Stimulated activated CD4-positive, alpha-beta T cell treated with anti-CD3 and anti-CD28 coated beads, Interleukin-1b, Interleukin-23, amount 100 ng/mL, for 4 hours (primary cell): ENCODE results near the gene TREM2.
"Not testable (repeated sequence)": the region's sequence is repeated elsewhere in the genome, so short reads cannot be mapped to it uniquely, and the experiment has no call there.

Experiments
- DNase-seq, 2 donors: peaks; one replicate each; pipeline ENCODE4 v3.0.0-alpha.2; 2020; ENCODE audit warnings: low read depth in 2 of 2

The TREM2 gene

GRCh38 chr6:41162687-41163418, at the start of gene TREM2:
TREM2 (minus strand) TSS chr6:41163116; CDS start chr6:41163082, 34 bp downstream.
- no peak for DNase-seq

- DNase-seq: no peak
These were observed 46.8 kb upstream of the TREM2 start for GRCh38 chr6:41209547-41210320.

GRCh38 chr6:41208439-41209106, 45.7 kb upstream of the TREM2 start:
- DNase-seq: no peak

GRCh38 chr6:41204156-41204555, 41.2 kb upstream of the TREM2 start:
- DNase-seq: no peak

- DNase-seq: no peak
These were observed 38.9 kb upstream of the TREM2 start for GRCh38 chr6:41201764-41202173.

- DNase-seq: peak in 1 of 2 donors; percentile 12
These were observed 38.2 kb upstream of the TREM2 start, which contains the start of gene TREML2 for GRCh38 chr6:41200901-41201763. TREML2 (minus strand) TSS chr6:41201149; CDS start chr6:41201008, 141 bp downstream.

- DNase-seq: peak in 1 of 2 donors; percentile 14
These were observed 37.5 kb upstream of the TREM2 start for GRCh38 chr6:41200296-41200900.

- DNase-seq: no peak
These were observed 36.8 kb upstream of the TREM2 start for GRCh38 chr6:41199552-41200246.

- no peak for DNase-seq
These were observed 34.3 kb upstream of the TREM2 start for GRCh38 chr6:41197234-41197633.

GRCh38 chr6:41194386-41194785, 31.5 kb upstream of the TREM2 start:
- DNase-seq: no peak

- DNase-seq: no peak
These were observed 31.0 kb upstream of the TREM2 start for GRCh38 chr6:41193884-41194283.

GRCh38 chr6:41193171-41193734, 30.3 kb upstream of the TREM2 start:
- no peak for DNase-seq

GRCh38 chr6:41191569-41191968, 28.7 kb upstream of the TREM2 start:
- DNase-seq: peak; percentile 22 to 39

- DNase-seq: no peak
These were observed 27.9 kb upstream of the TREM2 start for GRCh38 chr6:41190791-41191190.

- no peak for DNase-seq
These were observed 27.1 kb upstream of the TREM2 start for GRCh38 chr6:41189967-41190366.

- not testable (repeated sequence) for DNase-seq
These were observed 26.1 kb upstream of the TREM2 start for GRCh38 chr6:41189046-41189445.

- no peak for DNase-seq
These were observed 25.3 kb upstream of the TREM2 start for GRCh38 chr6:41187924-41188886.

GRCh38 chr6:41186031-41186562, 23.2 kb upstream of the TREM2 start:
- DNase-seq: no peak

- no peak for DNase-seq
These were observed 21.8 kb upstream of the TREM2 start for GRCh38 chr6:41184761-41185160.
